Stimulated activated CD4-positive, alpha-beta T cell treated with anti-CD3 and anti-CD28 coated beads, Interleukin-2, amount 100 ng/mL, for 48 hours (primary cell): ENCODE measurements around the gene PRSS33.

ENCODE experiments used
- DNase-seq, 2 donors: peaks; one replicate each; pipeline ENCODE4 v3.0.0-alpha.2; 2020

The PRSS33 gene

GRCh38 chr16:2776500-2777139 lies 10.7 kb downstream of the PRSS33 start:
- DNase-seq: peak in 1 of 2 donors; percentile 24

GRCh38 chr16:2775765-2776499 lies 11.4 kb downstream of the PRSS33 start:
- no peak for DNase-seq

- no peak for DNase-seq
Measured at GRCh38 chr16:2775131-2775716, 12.1 kb downstream of the PRSS33 start.

GRCh38 chr16:2774161-2774891 lies 13.0 kb downstream of the PRSS33 start:
- no peak for DNase-seq

- DNase-seq: no peak
Measured at GRCh38 chr16:2773188-2773968, 14.0 kb downstream of the PRSS33 start.

- no peak for DNase-seq
Measured at GRCh38 chr16:2771496-2772402, 15.6 kb downstream of the PRSS33 start.

GRCh38 chr16:2770057-2770951 lies 17.1 kb downstream of the PRSS33 start:
- no peak for DNase-seq

GRCh38 chr16:2769675-2770056 lies 17.7 kb downstream of the PRSS33 start:
- DNase-seq: no peak

GRCh38 chr16:2769100-2769529 lies 18.2 kb downstream of the PRSS33 start:
- DNase-seq: no peak

- no peak for DNase-seq
Measured at GRCh38 chr16:2768403-2769089, 18.8 kb downstream of the PRSS33 start.

- DNase-seq: no peak
Measured at GRCh38 chr16:2767891-2768290, 19.5 kb downstream of the PRSS33 start.

GRCh38 chr16:2767140-2767731 lies 20.1 kb downstream of the PRSS33 start:
- no peak for DNase-seq

- no peak for DNase-seq
Measured at GRCh38 chr16:2766430-2767139, 20.8 kb downstream of the PRSS33 start.

- no peak for DNase-seq
Measured at GRCh38 chr16:2765462-2766404, 21.6 kb downstream of the PRSS33 start.

- DNase-seq: no peak
Measured at GRCh38 chr16:2764718-2765117, 22.6 kb downstream of the PRSS33 start.

GRCh38 chr16:2763173-2763572 lies 24.2 kb downstream of the PRSS33 start:
- no peak for DNase-seq

- no peak for DNase-seq
Measured at GRCh38 chr16:2762711-2763110, 24.6 kb downstream of the PRSS33 start.
